Kidney epithelial cell (primary cell): Measurements from ENCODE around the gene RIPK3. TPM values are rescaled to one million over a fixed set of nuclear protein-coding genes. Genes with fewer than 3 reads are reported as not detected.
"Not testable (repeated sequence)": the region's sequence is repeated elsewhere in the genome, so short reads cannot be mapped to it uniquely, and the experiment has no call there.

Experiments
- DNase-seq: peaks from one replicate; pipeline ENCODE4 v3.0.0-alpha.2; 2010; ENCODE audit warnings: low read depth
- H3K27me3 ChIP-seq: 2 replicates; pipeline ENCODE4 v1.6.0; 2011; ENCODE audit warnings: low read length; ENCODE audit not compliant: control insufficient read depth, insufficient read depth
- H3K36me3 ChIP-seq: 2 replicates; pipeline ENCODE4 v1.5.1; 2011; ENCODE audit warnings: low read length; ENCODE audit not compliant: control insufficient read depth, insufficient read depth
- H3K4me3 ChIP-seq: 2 replicates; pipeline ENCODE4 v1.5.1; 2011; ENCODE audit warnings: low read depth, mild to moderate bottlenecking, control low read depth, low read length
- CTCF ChIP-seq: IDR thresholded peaks from 2 replicates; pipeline ENCODE4 v1.5.1; 2011; ENCODE audit warnings: mild to moderate bottlenecking, moderate library complexity, low read length, control low read depth, inconsistent platforms; ENCODE audit not compliant: insufficient read depth, poor library complexity, severe bottlenecking
- total RNA-seq: library from RNA; depleted of rRNA; stranded (reverse); fragments of >200 nt; gene quantifications from 2 replicates; pipeline ENCODE4 v1.2.3, GENCODE V29; 2015

Gene RIPK3
- total RNA-seq, 1 donor from 2014 or later: 2.3 TPM

- TF ChIP-seq CTCF: no peak
- no peaks in the 10 kb centered on the region for H3K36me3 ChIP-seq
- DNase-seq: no peak
- H3K4me3 ChIP-seq: no peak overlapping the region
- no peaks in the 10 kb centered on the region for H3K27me3 ChIP-seq
Measured at GRCh38 chr14:24378327-24378726, 38.5 kb upstream of the RIPK3 start.

- H3K27me3 ChIP-seq: no peaks in the 10 kb centered on the region
- H3K4me3 ChIP-seq: no peak overlapping the region
- no peak for TF ChIP-seq CTCF
- no peak for DNase-seq
- no peaks in the 10 kb centered on the region for H3K36me3 ChIP-seq
Measured at GRCh38 chr14:24377657-24378056, 37.9 kb upstream of the RIPK3 start.

- DNase-seq: no peak
- Histone ChIP-seq H3K27me3 (no peaks in the 10 kb centered on the region), H3K36me3 (no peaks in the 10 kb centered on the region), H3K4me3 (no peak overlapping the region)
- no peak for TF ChIP-seq CTCF
Measured at GRCh38 chr14:24377126-24377525, 37.3 kb upstream of the RIPK3 start.

- no peak for TF ChIP-seq CTCF
- DNase-seq: no peak
- Histone ChIP-seq H3K4me3 (no peak overlapping the region), H3K27me3 (no peaks in the 10 kb centered on the region), H3K36me3 (no peaks in the 10 kb centered on the region)
Measured at GRCh38 chr14:24376448-24377070, 36.8 kb upstream of the RIPK3 start.

GRCh38 chr14:24372701-24373416, 33.1 kb upstream of the RIPK3 start:
- H3K4me3 ChIP-seq: no peak overlapping the region
- DNase-seq: no peak

GRCh38 chr14:24371605-24372004, 31.8 kb upstream of the RIPK3 start:
- not testable (repeated sequence) for H3K4me3 ChIP-seq, H3K27me3 ChIP-seq, DNase-seq, H3K36me3 ChIP-seq

More at GRCh38 chr14:24372701-24373416, 33.1 kb upstream of the RIPK3 start:
- Histone ChIP-seq H3K27me3 (no peaks in the 10 kb centered on the region), H3K36me3 (no peaks in the 10 kb centered on the region)
- TF ChIP-seq CTCF: no peak
